GM18505 (cell line): Measurements from ENCODE around the gene CPNE5.

Experiments used
- ATAC-seq: cut with Tn5 transposase; IDR thresholded peaks from one replicate; pipeline ENCODE4 v1.9.1; 2021; ENCODE audit not compliant: unreplicated experiment
- POLR2A ChIP-seq: IDR thresholded peaks from 4 replicates; pipeline ENCODE4 v1.6.1; 2011; ENCODE audit warnings: borderline replicate concordance; ENCODE audit not compliant: insufficient read depth, insufficient read length; ENCODE audit errors: extremely low read depth

Gene CPNE5

GRCh38 chr6:36867471-36868224, 28.4 kb upstream of the CPNE5 start:
- ATAC-seq: no peak
- TF ChIP-seq POLR2A: no peak

DNA sequence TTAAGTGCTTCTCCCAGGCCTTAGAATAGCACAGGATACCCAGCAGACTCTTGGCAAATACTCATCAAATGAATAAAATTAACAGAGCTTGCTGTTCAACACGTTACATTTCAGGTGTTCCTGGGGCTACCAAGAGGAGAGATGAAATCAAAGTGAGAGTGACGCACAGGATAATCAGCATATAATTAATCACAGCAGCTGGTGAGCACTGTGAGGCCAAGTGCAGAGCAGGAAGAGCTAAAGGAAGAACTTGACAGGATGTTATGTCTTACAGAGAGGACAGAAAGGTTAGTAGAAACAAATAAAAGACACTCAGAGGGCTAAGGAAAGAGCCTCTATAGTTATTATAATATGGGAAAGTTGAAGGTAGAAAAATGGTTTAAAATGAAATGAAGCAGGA, 26.6 kb upstream of the CPNE5 start:
- no peak for ATAC-seq
- no peak for TF ChIP-seq POLR2A

GRCh38 chr6:36863670-36864540, 24.7 kb upstream of the CPNE5 start:
- TF ChIP-seq POLR2A: no peak
- ATAC-seq: no peak

- TF ChIP-seq POLR2A: no peak
- ATAC-seq: no peak
Observed at GRCh38 chr6:36862848-36863382, 23.7 kb upstream of the CPNE5 start.

- no peak for ATAC-seq
- no peak for TF ChIP-seq POLR2A
Observed at GRCh38 chr6:36862164-36862847, 23.1 kb upstream of the CPNE5 start.

- TF ChIP-seq POLR2A: no peak
- ATAC-seq: no peak
Observed at GRCh38 chr6:36860126-36860525, 20.9 kb upstream of the CPNE5 start.

DNA sequence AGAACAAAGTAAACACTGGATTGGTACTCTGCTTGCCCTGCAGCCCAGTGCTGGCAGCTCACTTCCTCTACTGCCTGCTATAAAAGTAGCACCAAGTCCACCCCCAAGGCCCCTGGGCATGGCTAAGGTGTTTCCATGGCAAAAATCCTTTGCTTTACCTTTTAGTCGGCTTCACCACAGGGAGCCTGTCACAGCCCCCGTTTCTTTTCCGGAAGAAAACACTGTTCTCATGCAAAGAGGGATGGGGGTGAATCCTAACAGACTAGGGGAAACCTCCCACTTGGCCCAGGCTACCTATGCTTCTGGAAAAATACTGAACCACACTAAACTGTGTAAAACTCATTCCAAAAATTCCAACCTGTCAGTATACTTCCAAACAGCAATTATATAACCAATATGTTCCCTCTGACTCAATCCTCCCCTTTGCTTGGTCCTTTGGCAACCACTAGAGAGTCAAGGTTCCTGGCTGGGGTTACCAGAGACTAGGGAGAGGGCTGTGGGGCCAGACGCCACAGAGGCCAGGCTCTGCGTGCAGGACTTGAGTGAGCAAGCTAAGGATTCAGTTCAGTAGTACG, 19.2 kb upstream of the CPNE5 start:
- no peak for ATAC-seq
- no peak for TF ChIP-seq POLR2A

DNA sequence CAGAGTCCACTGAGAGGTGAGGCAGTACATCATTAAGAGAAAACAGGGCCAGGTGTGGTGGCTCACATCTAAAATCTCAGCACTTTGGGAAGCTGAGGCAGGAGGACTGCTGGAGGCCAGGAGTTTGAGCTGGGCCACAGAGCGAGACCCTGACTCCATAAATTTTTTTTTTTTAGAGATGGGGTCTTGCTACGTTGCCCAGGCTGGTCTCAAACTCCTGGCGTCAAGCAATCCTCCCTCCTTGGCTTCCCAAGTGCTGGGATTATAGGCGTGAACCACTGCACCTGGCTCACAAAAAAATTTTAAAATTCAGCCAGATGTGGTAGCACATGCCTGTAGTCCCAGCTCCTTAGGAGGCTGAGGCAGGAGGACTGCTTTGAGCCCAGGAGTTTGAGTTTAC, 18.1 kb upstream of the CPNE5 start:
- TF ChIP-seq POLR2A: no peak
- no peak for ATAC-seq

DNA sequence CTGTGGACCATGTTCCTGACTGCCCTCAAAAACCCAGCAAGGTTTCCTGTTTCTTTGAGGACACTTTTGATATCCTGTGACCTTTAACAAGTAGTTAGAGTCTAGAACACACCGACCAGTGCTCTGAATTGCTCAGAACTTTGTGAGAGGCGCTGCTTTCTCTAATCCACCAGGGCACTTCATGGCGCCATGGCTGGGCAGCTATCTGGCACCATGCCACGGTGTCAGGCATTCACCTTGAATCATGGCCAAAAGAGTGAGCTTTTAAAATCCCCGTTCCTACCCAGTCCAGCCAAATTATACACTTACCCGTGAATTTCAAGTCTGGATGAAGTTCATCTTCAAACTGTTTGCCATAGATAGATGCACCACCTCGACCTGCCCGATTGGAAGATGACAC, 17.0 kb upstream of the CPNE5 start:
- TF ChIP-seq POLR2A: no peak
- no peak for ATAC-seq

- TF ChIP-seq POLR2A: no peak
Observed at GRCh38 chr6:36855750-36856149, 16.5 kb upstream of the CPNE5 start.

DNA sequence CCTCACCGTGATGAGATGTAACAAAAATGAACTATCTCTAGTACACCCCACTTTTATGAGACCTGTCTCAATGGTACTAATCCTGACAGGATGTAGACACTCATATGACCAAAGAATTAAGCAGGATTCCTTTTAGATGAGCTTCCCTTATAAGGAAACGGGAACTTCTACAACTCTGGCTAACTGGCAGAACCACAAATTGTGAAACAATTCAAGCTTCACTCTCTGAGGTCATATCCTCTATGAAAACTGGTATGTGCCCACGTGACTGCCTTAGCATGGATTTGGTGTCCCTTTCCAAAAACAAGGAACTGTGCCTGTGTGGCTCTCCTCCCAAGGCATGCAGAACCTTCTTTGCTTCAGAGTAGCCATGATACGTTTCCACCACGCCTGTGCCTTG, 14.1 kb upstream of the CPNE5 start:
- ATAC-seq: no peak
- TF ChIP-seq POLR2A: no peak

More at GRCh38 chr6:36855750-36856149, 16.5 kb upstream of the CPNE5 start:
- no peak for ATAC-seq

- TF ChIP-seq POLR2A: no peak
Observed at GRCh38 chr6:36852481-36853147, 13.4 kb upstream of the CPNE5 start.

More at GRCh38 chr6:36852481-36853147, 13.4 kb upstream of the CPNE5 start:
- ATAC-seq: no peak
